Measurements from ENCODE around the gene CFAP99. TPM values are rescaled to one million over a fixed set of nuclear protein-coding genes. Genes with fewer than 3 reads are reported as not detected.

CFAP99 gene
- total RNA-seq, 2 donors from 2014 or later, result not detected

DNA sequence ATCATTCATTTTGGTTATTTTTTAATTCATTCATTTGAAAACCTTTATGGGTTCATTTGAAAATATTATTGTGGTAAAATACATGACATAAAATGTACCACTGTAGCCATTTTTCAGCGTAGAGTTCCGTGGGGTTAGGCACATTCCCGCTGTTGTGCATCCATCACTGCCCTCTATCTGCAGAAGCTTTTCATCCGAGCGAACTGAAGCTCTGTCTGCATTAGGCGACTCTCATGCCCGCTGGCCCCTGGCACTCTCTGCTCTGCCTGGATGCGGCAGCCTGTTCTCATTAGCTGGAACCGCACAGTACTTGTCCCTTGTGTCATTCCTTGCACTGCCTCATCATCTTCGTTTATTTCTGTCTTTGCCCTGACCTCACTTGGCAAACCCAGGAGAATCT, 17.5 kb downstream of the CFAP99 start:
- H3K36me3 ChIP-seq, result no peaks in the 10 kb centered on the region
- no peak overlapping the region for H3K27ac ChIP-seq
- H3K9me3 ChIP-seq, result no peaks in the 10 kb centered on the region
- no peak for DNase-seq (ENCODE audit: low spot score)
- no peaks in the 10 kb centered on the region for H3K27me3 ChIP-seq
- H3K4me1 ChIP-seq, result no peaks in the 10 kb centered on the region
- TF ChIP-seq, protein P1, sequence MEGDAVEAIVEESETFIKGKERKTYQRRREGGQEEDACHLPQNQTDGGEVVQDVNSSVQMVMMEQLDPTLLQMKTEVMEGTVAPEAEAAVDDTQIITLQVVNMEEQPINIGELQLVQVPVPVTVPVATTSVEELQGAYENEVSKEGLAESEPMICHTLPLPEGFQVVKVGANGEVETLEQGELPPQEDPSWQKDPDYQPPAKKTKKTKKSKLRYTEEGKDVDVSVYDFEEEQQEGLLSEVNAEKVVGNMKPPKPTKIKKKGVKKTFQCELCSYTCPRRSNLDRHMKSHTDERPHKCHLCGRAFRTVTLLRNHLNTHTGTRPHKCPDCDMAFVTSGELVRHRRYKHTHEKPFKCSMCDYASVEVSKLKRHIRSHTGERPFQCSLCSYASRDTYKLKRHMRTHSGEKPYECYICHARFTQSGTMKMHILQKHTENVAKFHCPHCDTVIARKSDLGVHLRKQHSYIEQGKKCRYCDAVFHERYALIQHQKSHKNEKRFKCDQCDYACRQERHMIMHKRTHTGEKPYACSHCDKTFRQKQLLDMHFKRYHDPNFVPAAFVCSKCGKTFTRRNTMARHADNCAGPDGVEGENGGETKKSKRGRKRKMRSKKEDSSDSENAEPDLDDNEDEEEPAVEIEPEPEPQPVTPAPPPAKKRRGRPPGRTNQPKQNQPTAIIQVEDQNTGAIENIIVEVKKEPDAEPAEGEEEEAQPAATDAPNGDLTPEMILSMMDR (IDR thresholded peaks at IDR 0.05), result no peak
- H3K4me3 ChIP-seq, result no peak overlapping the region

DNA sequence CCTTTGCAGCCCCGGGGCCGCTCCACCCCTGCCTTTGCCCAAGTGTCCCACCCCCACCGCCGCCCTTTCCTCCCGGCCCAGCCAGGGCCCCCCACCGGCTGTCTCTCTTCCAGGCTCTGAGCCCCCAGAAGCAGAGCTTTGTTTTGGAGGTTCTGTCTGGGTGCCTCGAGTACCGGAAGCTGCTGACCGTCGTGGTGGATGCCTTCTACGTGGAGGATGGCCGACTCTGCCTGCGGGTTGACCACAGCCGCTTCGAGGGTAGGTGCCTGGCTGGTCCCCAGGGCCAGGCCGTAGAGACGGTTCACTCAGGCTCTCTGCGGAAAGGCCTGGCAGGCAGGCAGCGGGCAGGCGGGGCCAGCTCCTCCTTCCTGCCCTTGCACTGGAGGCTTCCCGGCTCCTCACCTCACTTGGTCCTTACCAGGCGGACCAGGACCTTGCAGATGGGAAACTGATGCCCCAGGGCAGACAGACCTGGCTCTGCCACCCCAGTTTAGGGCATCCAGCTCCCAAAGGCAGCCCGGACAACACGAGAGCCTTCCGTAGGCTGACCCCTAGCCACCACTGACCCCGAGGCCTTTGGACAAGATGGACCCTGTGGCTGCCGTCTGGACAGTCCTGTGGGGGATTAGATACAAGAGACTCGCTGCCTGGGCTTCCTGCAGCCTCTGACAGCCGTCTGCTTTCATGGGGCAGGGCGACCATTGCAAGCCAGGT, 18.2 kb downstream of the CFAP99 start:
- DNase-seq (ENCODE audit: low spot score), result no peak
- Histone ChIP-seq H3K36me3 (no peaks in the 10 kb centered on the region), H3K4me3 (no peak overlapping the region), H3K4me1 (no peaks in the 10 kb centered on the region), H3K9me3 (no peaks in the 10 kb centered on the region), H3K27ac (no peak overlapping the region), H3K27me3 (no peaks in the 10 kb centered on the region)
- TF ChIP-seq, protein P1 (IDR thresholded peaks at IDR 0.05), result no peak

DNA sequence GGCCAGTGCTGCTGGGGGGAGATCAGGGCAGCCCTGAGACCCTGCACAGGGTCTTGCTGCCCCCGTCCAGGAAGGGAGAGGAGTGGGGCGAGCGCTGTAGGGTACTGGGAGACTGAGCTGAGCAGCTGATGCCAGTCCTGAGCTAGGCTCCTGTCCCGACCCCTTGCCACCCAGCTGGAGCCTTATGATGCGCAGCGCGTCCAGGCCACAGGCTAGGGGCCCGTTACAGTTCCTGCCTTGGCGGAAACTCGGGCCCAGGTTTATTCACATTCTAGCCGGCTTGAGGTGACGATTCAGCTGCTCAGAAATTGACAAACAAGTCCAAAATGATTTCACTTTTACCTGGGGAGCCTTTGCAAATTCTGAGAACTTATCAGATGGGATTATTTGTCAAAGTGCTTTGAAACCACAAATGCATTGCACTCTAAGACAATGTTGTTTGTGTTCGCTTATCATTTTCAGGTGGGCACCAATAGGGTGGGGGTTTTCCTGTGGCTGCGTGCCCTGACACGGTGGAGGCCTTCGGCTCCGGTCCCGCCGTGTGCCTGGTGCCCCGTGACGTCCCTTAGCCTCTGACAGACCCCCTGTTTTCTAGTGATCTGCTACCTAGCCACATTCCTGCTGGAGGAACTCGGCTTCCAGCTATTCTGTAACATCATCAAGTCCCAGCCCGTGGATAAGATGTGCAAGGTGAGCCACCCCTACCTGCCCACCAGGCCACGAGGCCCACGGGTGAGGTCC, 18.9 kb downstream of the CFAP99 start:
- H3K27ac ChIP-seq, result no peak overlapping the region
- TF ChIP-seq, protein P1 (IDR thresholded peaks at IDR 0.05), result no peak
- no peak overlapping the region for H3K4me3 ChIP-seq
- no peaks in the 10 kb centered on the region for H3K9me3 ChIP-seq
- no peaks in the 10 kb centered on the region for H3K4me1 ChIP-seq
- H3K36me3 ChIP-seq, result no peaks in the 10 kb centered on the region
- no peak for DNase-seq (ENCODE audit: low spot score)
- H3K27me3 ChIP-seq, result no peaks in the 10 kb centered on the region

DNA sequence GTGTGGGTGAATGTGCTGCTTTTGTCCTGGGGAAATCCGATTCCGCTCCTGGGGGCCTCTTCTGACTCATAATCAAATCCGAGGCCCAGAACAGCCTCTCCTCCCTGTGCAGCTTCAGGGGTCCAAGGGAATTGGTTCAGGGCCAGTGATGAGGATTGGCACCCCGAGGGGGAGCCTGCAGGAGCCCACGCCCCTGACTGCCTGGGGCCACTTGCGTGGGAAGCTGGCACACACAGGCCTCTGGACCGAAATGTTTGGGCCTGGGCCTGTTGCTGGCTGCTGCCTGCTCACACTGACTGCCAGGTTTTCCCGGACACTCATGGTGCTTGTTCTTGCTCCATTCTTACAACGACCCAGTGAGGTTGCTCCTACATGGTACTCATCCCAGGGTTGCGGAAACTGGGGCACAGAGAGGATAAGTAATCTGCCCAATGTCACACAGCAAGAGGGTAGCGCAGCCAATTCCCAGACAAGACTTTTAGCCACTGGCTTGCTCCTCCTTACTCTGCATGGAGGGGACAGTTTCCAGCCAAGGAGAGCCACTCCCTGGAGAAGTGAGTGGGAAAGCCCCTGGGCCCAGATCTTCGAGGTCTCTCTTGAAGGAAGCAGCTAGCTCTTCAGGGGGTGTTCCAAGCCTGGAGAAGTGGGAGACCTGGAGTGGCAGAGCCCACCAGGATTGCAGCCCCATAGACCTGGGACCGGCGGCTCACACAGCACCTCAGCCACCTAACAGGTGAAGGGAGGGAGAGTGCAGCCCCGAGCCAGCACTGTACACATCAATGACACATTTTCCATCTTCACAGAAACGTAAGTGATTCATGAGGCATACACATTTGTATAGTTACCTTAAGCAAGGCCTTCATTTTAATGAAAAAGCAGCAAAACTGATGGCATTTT, 20.3 kb downstream of the CFAP99 start:
- no peaks in the 10 kb centered on the region for H3K36me3 ChIP-seq
- no peak overlapping the region for H3K4me3 ChIP-seq
- H3K4me1 ChIP-seq, result no peaks in the 10 kb centered on the region
- DNase-seq (ENCODE audit: low spot score), result no peak
- H3K27me3 ChIP-seq, result no peaks in the 10 kb centered on the region
- H3K27ac ChIP-seq, result no peak overlapping the region
- TF ChIP-seq, protein P1 (IDR thresholded peaks at IDR 0.05), result no peak
- H3K9me3 ChIP-seq, result no peaks in the 10 kb centered on the region

DNA sequence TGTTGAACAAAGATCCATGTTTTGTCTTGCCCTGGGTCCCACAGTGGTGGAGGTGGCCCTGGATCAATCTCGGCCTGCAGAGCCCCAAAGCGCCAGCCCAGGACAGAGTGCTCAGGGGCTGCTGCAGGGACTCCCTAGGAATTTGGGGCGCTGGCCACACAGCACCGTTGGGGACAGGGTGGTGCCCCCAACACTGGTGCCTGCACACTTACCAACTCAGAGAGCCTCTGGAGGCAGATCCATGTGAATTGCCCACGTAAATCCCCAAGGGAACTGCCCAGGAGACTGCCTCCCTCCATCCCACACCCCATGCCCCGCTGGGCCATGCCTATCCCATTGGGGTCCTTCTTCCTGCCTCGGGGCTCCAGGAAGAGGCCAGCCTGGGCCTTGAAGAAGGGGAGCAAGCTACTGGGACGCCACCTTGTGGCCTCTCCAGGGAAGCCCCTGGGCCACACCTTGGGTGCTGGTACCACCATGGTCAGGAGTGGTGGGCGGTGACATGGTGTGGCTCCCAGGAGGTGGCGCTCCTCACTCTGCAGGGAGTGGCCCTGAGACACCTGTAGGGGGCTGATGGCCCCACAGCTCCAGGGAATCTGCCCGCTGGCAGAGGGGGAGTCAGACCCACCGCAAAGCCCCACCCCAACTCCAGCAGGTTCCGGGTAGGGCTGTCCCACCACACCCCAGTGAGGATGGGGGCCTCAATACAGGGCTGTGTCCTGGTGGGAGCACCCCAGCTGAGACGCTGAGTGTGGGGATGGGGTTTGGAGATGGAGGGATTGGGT, 22.8 kb downstream of the CFAP99 start:
- no peak for DNase-seq (ENCODE audit: low spot score)
- Histone ChIP-seq H3K9me3 (no peaks in the 10 kb centered on the region), H3K4me3 (no peak overlapping the region), H3K36me3 (no peaks in the 10 kb centered on the region), H3K27me3 (no peaks in the 10 kb centered on the region), H3K27ac (no peak overlapping the region), H3K4me1 (no peaks in the 10 kb centered on the region)
- TF ChIP-seq, protein P1 (IDR thresholded peaks at IDR 0.05), result peak; percentile 47 to 75
